Measurements from ENCODE around the gene YDJC. TPM values are rescaled to one million over a fixed set of nuclear protein-coding genes. Genes with fewer than 3 reads are reported as not detected.
"Not testable (repeated sequence)": the region's sequence is repeated elsewhere in the genome, so short reads cannot be mapped to it uniquely, and the experiment has no call there.

YDJC gene
- 39.6 and 49.2 TPM in 2 replicates for total RNA-seq (2014; rRNA removed)
- polyA plus RNA-seq (2012), result 15.4 TPM

- peak; percentile 88 for DNase-seq (ENCODE audit: low read depth)
Measured at GRCh38 chr22:21629255-21630149, at the start of gene YDJC. YDJC (minus strand) TSS chr22:21630022; CDS start chr22:21630014, 8 bp downstream.

- DNase-seq (ENCODE audit: low read depth), result no peak
Measured at GRCh38 chr22:21679383-21679782, 49.6 kb upstream of the YDJC start.

GRCh38 chr22:21678842-21679241 is 49.0 kb upstream of the YDJC start:
- not testable (repeated sequence) for DNase-seq (ENCODE audit: low read depth)

- no peak for DNase-seq (ENCODE audit: low read depth)
Measured at GRCh38 chr22:21677606-21678443, 48.0 kb upstream of the YDJC start.

GRCh38 chr22:21674638-21675245 is 44.9 kb upstream of the YDJC start:
- no peak for DNase-seq (ENCODE audit: low read depth)

- no peak for DNase-seq (ENCODE audit: low read depth)
Measured at GRCh38 chr22:21673534-21674321, 43.9 kb upstream of the YDJC start.

- DNase-seq (ENCODE audit: low read depth), result no peak
Measured at GRCh38 chr22:21672107-21672629, 42.3 kb upstream of the YDJC start.

GRCh38 chr22:21669026-21669425 is 39.2 kb upstream of the YDJC start:
- DNase-seq (ENCODE audit: low read depth), result no peak

GRCh38 chr22:21666786-21667185 is 37.0 kb upstream of the YDJC start:
- no peak for DNase-seq (ENCODE audit: low read depth)

- no peak for DNase-seq (ENCODE audit: low read depth)
Measured at GRCh38 chr22:21665047-21665851, 35.4 kb upstream of the YDJC start.

- no peak for DNase-seq (ENCODE audit: low read depth)
Measured at GRCh38 chr22:21663738-21664137, 33.9 kb upstream of the YDJC start.

- DNase-seq (ENCODE audit: low read depth), result no peak
Measured at GRCh38 chr22:21661991-21662390, 32.2 kb upstream of the YDJC start.

GRCh38 chr22:21660904-21661303 is 31.1 kb upstream of the YDJC start:
- DNase-seq (ENCODE audit: low read depth), result no peak

- no peak for DNase-seq (ENCODE audit: low read depth)
Measured at GRCh38 chr22:21659864-21660525, 30.2 kb upstream of the YDJC start.

GRCh38 chr22:21657360-21658032 is 27.7 kb upstream of the YDJC start:
- peak; percentile 48 for DNase-seq (ENCODE audit: low read depth)

GRCh38 chr22:21657020-21657359 is 27.2 kb upstream of the YDJC start:
- no peak for DNase-seq (ENCODE audit: low read depth)

GRCh38 chr22:21652547-21653545 is 23.0 kb upstream of the YDJC start:
- no peak for DNase-seq (ENCODE audit: low read depth)

Data from LHCN-M2 (cell line).